Measurements from ENCODE around the gene PHACTR4. TPM values are rescaled to one million over a fixed set of nuclear protein-coding genes. Genes with fewer than 3 reads are reported as not detected.
A peak's percentile ranks its signal among the peaks of the same experiment; 100 is the strongest.

The PHACTR4 gene
- total RNA-seq, 1 experiment from 2014 or later: 35.5 TPM

DNA sequence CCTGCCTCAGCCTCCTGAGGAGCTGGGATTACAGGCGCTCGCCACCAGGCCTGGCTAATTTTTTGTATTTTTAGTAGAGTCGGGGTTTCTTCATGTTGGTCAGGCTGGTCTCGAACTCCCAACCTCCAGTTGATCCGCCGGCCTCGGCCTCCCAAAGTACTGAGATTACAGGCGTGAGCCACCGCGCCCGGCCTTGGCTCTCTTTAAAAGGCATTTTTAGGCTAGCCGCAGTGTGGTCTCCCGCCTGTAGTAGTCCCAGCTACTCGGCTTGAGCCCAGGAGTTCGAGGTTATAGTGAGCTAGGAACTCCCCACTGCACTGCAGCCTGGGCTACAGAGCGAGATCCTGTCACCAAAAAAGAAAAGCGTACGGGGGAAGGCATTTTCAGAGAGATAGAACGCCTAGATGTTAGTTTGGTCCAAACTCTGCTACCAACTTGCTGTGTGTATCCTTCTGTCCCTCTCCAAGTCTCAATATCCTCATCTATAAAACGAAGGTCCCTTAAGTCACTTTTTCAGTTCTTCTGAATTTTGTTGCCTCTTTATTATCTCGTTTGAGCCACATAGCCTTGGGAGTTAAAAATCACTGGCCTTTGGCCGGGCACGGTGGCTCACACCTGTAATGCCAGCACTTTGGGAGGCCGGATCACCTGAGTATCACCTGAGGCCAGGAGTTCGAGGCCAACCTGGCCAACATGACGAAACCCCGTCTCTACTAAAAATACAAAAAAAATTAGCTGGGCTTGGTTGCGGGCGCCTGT is 40.0 kb upstream of the PHACTR4 start:
- Mint-ChIP-seq H3K27ac (ENCODE audit: unreplicated experiment) (peak overlapping the region; percentile 95), H3K4me3 (ENCODE audit: unreplicated experiment) (peak overlapping the region; percentile 83), H3K4me1 (ENCODE audit: low read depth, unreplicated experiment) (peaks cover 9% of the 10 kb centered on the region), H3K27me3 (ENCODE audit: insufficient read depth, unreplicated experiment) (no peaks in the 10 kb centered on the region), H3K36me3 (ENCODE audit: insufficient read depth, unreplicated experiment) (peaks cover 20% of the 10 kb centered on the region), H3K9me3 (ENCODE audit: unreplicated experiment) (no peaks in the 10 kb centered on the region)
- TF ChIP-seq, protein P1, sequence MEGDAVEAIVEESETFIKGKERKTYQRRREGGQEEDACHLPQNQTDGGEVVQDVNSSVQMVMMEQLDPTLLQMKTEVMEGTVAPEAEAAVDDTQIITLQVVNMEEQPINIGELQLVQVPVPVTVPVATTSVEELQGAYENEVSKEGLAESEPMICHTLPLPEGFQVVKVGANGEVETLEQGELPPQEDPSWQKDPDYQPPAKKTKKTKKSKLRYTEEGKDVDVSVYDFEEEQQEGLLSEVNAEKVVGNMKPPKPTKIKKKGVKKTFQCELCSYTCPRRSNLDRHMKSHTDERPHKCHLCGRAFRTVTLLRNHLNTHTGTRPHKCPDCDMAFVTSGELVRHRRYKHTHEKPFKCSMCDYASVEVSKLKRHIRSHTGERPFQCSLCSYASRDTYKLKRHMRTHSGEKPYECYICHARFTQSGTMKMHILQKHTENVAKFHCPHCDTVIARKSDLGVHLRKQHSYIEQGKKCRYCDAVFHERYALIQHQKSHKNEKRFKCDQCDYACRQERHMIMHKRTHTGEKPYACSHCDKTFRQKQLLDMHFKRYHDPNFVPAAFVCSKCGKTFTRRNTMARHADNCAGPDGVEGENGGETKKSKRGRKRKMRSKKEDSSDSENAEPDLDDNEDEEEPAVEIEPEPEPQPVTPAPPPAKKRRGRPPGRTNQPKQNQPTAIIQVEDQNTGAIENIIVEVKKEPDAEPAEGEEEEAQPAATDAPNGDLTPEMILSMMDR (IDR thresholded peaks at IDR 0.05; ENCODE audit: insufficient read depth in 1 of 2, low read depth in 1 of 2, low read length in 1 of 2, severe bottlenecking in 1 of 2, unreplicated experiment in 1 of 2): no peak
- Histone ChIP-seq H3K4me3 (ENCODE audit: low read depth, low read length) (peak overlapping the region; percentile 60), H3K9me3 (no peaks in the 10 kb centered on the region), H3K27me3 (replicated peaks; ENCODE audit: control insufficient read depth, insufficient read depth, low read length) (no peaks in the 10 kb centered on the region), H3K36me3 (ENCODE audit: control insufficient read depth, insufficient read depth, low read length) (no peaks in the 10 kb centered on the region), H3K4me1 (no peaks in the 10 kb centered on the region)
- POLR2A ChIA-PET: interaction anchor here (0.6 to 1.4 kb wide), 8 partner anchors 16 to 313 kb away, joined by 3 to 9 read pairs (median 6); partner anchors contain the start of genes ATP5IF1, PHACTR4 and TAF12
- intact Hi-C loops (cut with micrococcal nuclease; ENCODE audit: unreplicated experiment): no loop called here
- CTCF ChIA-PET: interaction anchor here (0.6 to 3.2 kb wide), 3 partner anchors 23 to 319 kb away, joined by 3 to 20 read pairs (median 3); no protein-coding TSS in a partner anchor
- DNase-seq: peak; percentile 16 to 39
- TSS peak; percentile 89 for BruUV-seq (replicated peaks)

DNA sequence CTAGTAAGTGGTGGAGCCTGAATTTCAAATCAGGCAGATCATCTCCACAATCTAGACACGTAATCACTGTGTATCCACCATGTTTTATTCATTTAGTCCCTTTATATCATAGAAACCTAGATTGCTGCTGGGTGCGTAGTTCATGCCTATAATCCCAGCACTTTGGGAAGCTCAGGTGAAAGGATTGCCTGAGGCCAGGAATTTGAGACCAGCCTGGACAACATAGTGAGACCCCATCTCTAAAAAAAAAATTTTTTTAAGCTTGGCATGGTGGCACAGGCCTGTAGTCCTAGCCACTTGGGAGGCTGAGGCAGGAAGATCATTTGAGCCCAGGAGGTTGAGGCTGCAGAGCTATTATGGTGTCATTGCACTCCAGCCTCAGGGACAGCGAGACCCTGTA is 30.6 kb upstream of the PHACTR4 start:
- Mint-ChIP-seq H3K4me3 (ENCODE audit: unreplicated experiment) (no peak overlapping the region), H3K4me1 (ENCODE audit: low read depth, unreplicated experiment) (no peaks in the 10 kb centered on the region), H3K36me3 (ENCODE audit: insufficient read depth, unreplicated experiment) (peaks cover 6% of the 10 kb centered on the region), H3K9me3 (ENCODE audit: unreplicated experiment) (no peaks in the 10 kb centered on the region), H3K27ac (ENCODE audit: unreplicated experiment) (no peak overlapping the region), H3K27me3 (ENCODE audit: insufficient read depth, unreplicated experiment) (no peaks in the 10 kb centered on the region)
- no TSS peak for BruUV-seq (replicated peaks)
- ChIA-PET CTCF (no interaction called here), POLR2A (no interaction called here)
- Histone ChIP-seq H3K4me1 (no peaks in the 10 kb centered on the region), H3K4me3 (ENCODE audit: low read depth, low read length) (no peak overlapping the region), H3K36me3 (ENCODE audit: control insufficient read depth, insufficient read depth, low read length) (no peaks in the 10 kb centered on the region), H3K27me3 (replicated peaks; ENCODE audit: control insufficient read depth, insufficient read depth, low read length) (no peaks in the 10 kb centered on the region), H3K9me3 (no peaks in the 10 kb centered on the region)
- DNase-seq: no peak
- intact Hi-C loops (cut with micrococcal nuclease; ENCODE audit: unreplicated experiment): no loop called here
- TF ChIP-seq, protein P1 (IDR thresholded peaks at IDR 0.05; ENCODE audit: insufficient read depth in 1 of 2, low read depth in 1 of 2, low read length in 1 of 2, severe bottlenecking in 1 of 2, unreplicated experiment in 1 of 2): no peak

DNA sequence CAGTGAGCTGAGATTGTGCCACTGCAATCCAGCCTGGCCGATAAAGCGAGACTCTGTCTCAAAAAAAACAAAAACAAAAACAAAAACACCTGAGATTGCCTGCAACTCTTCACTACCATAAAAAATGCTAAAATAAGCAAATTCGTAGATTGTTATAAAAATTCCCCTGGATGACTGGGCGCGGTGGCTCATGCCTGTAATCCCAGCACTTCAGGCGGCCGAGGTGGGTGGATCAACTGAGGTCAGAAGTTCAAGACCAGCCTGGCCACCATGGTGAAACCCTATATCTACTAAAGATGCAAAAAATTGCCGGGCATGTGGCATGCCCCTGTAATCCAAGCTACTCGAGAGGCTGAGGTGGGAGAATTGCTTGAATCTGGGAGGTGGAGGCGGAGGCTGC is 30.0 kb upstream of the PHACTR4 start:
- no TSS peak for BruUV-seq (replicated peaks)
- peaks cover 2% of the 10 kb centered on the region for H3K36me3 Mint-ChIP-seq (ENCODE audit: insufficient read depth, unreplicated experiment)

More for the DNA sequence above, 30.0 kb upstream of the PHACTR4 start:
- no peak for DNase-seq
- ChIA-PET POLR2A (no interaction called here), CTCF (no interaction called here)
- Histone ChIP-seq H3K4me3 (ENCODE audit: low read depth, low read length) (no peak overlapping the region), H3K9me3 (no peaks in the 10 kb centered on the region), H3K27me3 (replicated peaks; ENCODE audit: control insufficient read depth, insufficient read depth, low read length) (no peaks in the 10 kb centered on the region), H3K4me1 (no peaks in the 10 kb centered on the region), H3K36me3 (ENCODE audit: control insufficient read depth, insufficient read depth, low read length) (no peaks in the 10 kb centered on the region)
- H3K27ac Mint-ChIP-seq (ENCODE audit: unreplicated experiment): no peak overlapping the region
- no peaks in the 10 kb centered on the region for H3K4me1 Mint-ChIP-seq (ENCODE audit: low read depth, unreplicated experiment)
- H3K4me3 Mint-ChIP-seq (ENCODE audit: unreplicated experiment): no peak overlapping the region
- TF ChIP-seq, protein P1 (IDR thresholded peaks at IDR 0.05; ENCODE audit: insufficient read depth in 1 of 2, low read depth in 1 of 2, low read length in 1 of 2, severe bottlenecking in 1 of 2, unreplicated experiment in 1 of 2): no peak
- H3K9me3 Mint-ChIP-seq (ENCODE audit: unreplicated experiment): no peaks in the 10 kb centered on the region
- intact Hi-C loops (cut with micrococcal nuclease; ENCODE audit: unreplicated experiment): no loop called here
- H3K27me3 Mint-ChIP-seq (ENCODE audit: insufficient read depth, unreplicated experiment): no peaks in the 10 kb centered on the region

Data from Caco-2 (cell line).